ENCODE results near the gene ACKR2. TPM values are rescaled to one million over a fixed set of nuclear protein-coding genes. Genes with fewer than 3 reads are reported as not detected.

The ACKR2 gene
- total RNA-seq, 2 donors from 2014 or later, result 0.10 to 0.35 TPM

DNA sequence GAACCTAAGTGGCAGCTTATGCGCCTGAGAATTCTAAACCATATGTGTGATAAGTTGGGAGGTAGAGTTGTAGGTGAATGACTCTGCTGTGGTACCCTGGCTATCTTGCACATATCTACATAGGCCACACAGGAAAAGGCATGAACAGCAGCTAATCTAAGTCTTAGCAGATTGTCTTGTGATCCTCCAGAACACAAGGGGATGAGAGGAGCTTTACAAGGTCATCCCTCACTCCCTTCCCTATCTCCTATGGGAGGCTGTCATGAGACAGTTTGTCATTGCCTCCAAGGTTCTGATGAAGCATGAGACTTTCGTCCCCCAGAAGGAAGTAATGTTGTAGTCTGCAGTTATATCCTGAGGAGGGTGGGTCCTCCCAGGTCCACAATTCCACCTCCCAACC is 93.0 kb downstream of the ACKR2 start:
- no peak for DNase-seq
- Mint-ChIP-seq H3K4me1 (peaks cover 10% of the 10 kb centered on the region), H3K27ac (no peak overlapping the region), H3K36me3 (ENCODE audit: low read depth) (peaks cover 9% of the 10 kb centered on the region), H3K27me3 (peaks cover 27% of the 10 kb centered on the region), H3K4me3 (no peak overlapping the region)
- ATAC-seq, result no peak
- H3K9me3 ChIP-seq (ENCODE audit: control insufficient read depth, low read length, poor library complexity, severe bottlenecking), result peaks cover 3% of the 10 kb centered on the region

DNA sequence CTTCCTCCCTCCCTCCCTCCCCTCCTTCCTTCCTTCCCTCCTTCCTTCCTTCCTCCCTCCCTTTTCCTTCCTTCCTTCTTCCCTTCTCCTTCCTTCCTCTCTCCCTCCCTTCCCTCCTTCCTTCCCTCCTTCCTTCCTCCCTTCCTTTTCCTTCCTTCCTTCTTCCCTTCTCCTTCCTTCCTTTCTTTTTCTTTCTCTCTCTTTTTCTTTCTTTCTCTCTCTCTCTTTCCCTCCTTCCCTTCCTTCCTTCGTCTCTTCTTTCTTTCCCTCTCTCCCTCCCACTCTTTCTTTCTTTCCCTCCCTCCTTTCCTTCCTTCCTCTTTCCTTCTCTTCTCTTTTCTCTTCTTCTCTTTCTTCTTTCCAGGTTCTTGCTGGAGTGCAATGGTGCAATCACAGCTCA is 94.8 kb downstream of the ACKR2 start:
- Mint-ChIP-seq H3K36me3 (ENCODE audit: low read depth) (peaks cover 6% of the 10 kb centered on the region), H3K27ac (no peak overlapping the region), H3K4me3 (no peak overlapping the region), H3K4me1 (peaks cover 10% of the 10 kb centered on the region), H3K27me3 (peaks cover 38% of the 10 kb centered on the region)
- no peak for DNase-seq
- H3K9me3 ChIP-seq (ENCODE audit: control insufficient read depth, low read length, poor library complexity, severe bottlenecking), result peaks cover 3% of the 10 kb centered on the region
- ATAC-seq, result no peak

GRCh38 chr3:42905740-42906069 is 96.5 kb downstream of the ACKR2 start:
- peaks cover 38% of the 10 kb centered on the region for H3K27me3 Mint-ChIP-seq
- H3K27ac Mint-ChIP-seq, result no peak overlapping the region
- peaks cover 4% of the 10 kb centered on the region for H3K36me3 Mint-ChIP-seq (ENCODE audit: low read depth)
- H3K4me3 Mint-ChIP-seq, result peak overlapping the region; percentile 81
- H3K9me3 ChIP-seq (ENCODE audit: control insufficient read depth, low read length, poor library complexity, severe bottlenecking), result peaks cover 3% of the 10 kb centered on the region
- ATAC-seq (no peak), DNase-seq (no peak)
- peaks cover 10% of the 10 kb centered on the region for H3K4me1 Mint-ChIP-seq

DNA sequence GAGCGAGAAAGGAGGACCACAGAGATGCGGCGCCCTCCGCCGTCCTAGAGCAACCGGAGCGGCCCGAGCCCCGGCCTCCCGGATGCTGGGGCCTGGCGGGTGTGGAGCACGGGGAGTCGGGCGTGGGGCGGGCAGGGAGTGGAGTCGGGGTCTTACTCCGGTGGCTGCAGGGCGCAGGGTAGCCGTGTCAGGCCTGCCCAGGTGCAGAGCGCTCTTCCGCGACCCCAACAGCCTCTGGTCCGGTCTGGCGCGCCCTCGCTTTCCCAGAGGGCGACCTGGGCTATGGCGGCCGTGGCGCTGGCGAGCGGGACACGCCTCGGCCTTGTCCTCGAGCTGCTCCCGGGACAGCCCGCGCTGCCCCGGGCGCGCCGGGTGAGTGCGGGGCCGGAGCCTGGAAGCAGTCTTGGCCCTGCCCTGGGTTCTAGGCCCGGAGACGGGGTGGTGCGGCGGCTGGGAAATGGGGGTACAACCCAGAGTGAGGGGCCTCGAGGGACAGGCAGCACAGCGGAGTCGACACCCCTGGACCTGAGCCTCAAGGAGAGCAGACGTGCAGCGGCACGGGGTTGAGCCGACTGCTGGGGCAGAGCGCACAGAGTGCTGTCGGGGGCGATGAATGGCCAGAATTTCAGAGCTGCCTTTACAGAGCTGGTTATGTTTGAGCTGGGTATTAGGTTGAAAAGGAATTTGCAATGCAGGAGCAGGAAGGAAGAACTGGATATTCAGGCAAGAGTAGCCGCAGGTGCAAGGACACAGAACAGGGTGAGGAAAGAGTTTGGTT is 97.0 kb downstream of the ACKR2 start, which contains the start of gene ZNF662:
ZNF662 (plus strand) TSS at position 73 of the 778 bp plus-strand sequence. CDS start 1,973 bp downstream, outside the sequence.
- H3K36me3 Mint-ChIP-seq (ENCODE audit: low read depth), result peaks cover 4% of the 10 kb centered on the region
- H3K9me3 ChIP-seq (ENCODE audit: control insufficient read depth, low read length, poor library complexity, severe bottlenecking), result peaks cover 3% of the 10 kb centered on the region
- H3K27ac Mint-ChIP-seq, result no peak within 1 kb of the TSS
- peak within 1 kb of the TSS; percentile 81 for H3K4me3 Mint-ChIP-seq
- H3K27me3 Mint-ChIP-seq, result peaks cover 32% of the 10 kb centered on the region
- ATAC-seq, result peak; percentile 36
- DNase-seq, result no peak
- H3K4me1 Mint-ChIP-seq, result peaks cover 10% of the 10 kb centered on the region

DNA sequence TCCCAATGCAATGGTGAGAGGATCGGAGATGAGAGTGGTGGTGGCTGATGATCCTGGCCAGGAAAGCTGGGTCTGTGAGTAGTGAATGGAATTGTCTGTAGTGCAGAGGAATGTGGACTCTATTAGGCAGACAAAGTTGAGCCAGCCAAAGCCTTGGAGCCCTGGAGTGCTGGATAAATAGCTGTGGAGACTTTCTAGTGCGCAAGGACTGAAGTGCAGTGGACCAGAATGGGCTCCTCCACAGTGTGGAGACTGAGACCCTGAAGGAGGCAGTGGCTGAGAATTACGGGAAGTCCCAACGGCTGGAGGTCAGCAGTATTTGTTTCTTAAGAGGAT is 97.6 kb downstream of the ACKR2 start:
- Mint-ChIP-seq H3K27ac (no peak overlapping the region), H3K4me3 (peak overlapping the region; percentile 81)

GRCh38 chr3:42908675-42909074 is 99.4 kb downstream of the ACKR2 start:
- no peak overlapping the region for H3K4me3 Mint-ChIP-seq
- no peak overlapping the region for H3K27ac Mint-ChIP-seq
- DNase-seq (no peak), ATAC-seq (no peak)
- H3K36me3 Mint-ChIP-seq (ENCODE audit: low read depth), result peaks cover 4% of the 10 kb centered on the region
- H3K27me3 Mint-ChIP-seq, result peaks cover 31% of the 10 kb centered on the region
- peaks cover 10% of the 10 kb centered on the region for H3K4me1 Mint-ChIP-seq
- H3K9me3 ChIP-seq (ENCODE audit: control insufficient read depth, low read length, poor library complexity, severe bottlenecking), result peaks cover 3% of the 10 kb centered on the region

More for the DNA sequence above, 97.6 kb downstream of the ACKR2 start:
- H3K9me3 ChIP-seq (ENCODE audit: control insufficient read depth, low read length, poor library complexity, severe bottlenecking), result peaks cover 3% of the 10 kb centered on the region
- peaks cover 10% of the 10 kb centered on the region for H3K4me1 Mint-ChIP-seq
- H3K27me3 Mint-ChIP-seq, result peaks cover 31% of the 10 kb centered on the region
- ATAC-seq (no peak), DNase-seq (no peak)
- H3K36me3 Mint-ChIP-seq (ENCODE audit: low read depth), result peaks cover 4% of the 10 kb centered on the region

GRCh38 chr3:42911551-42911950 is 102.3 kb downstream of the ACKR2 start:
- H3K9me3 ChIP-seq (ENCODE audit: control insufficient read depth, low read length, poor library complexity, severe bottlenecking), result no peaks in the 10 kb centered on the region
- Mint-ChIP-seq H3K4me3 (no peak overlapping the region), H3K27ac (no peak overlapping the region), H3K36me3 (ENCODE audit: low read depth) (peaks cover 2% of the 10 kb centered on the region), H3K27me3 (peaks cover 19% of the 10 kb centered on the region), H3K4me1 (peaks cover 5% of the 10 kb centered on the region)
- ATAC-seq (no peak), DNase-seq (no peak)

DNA sequence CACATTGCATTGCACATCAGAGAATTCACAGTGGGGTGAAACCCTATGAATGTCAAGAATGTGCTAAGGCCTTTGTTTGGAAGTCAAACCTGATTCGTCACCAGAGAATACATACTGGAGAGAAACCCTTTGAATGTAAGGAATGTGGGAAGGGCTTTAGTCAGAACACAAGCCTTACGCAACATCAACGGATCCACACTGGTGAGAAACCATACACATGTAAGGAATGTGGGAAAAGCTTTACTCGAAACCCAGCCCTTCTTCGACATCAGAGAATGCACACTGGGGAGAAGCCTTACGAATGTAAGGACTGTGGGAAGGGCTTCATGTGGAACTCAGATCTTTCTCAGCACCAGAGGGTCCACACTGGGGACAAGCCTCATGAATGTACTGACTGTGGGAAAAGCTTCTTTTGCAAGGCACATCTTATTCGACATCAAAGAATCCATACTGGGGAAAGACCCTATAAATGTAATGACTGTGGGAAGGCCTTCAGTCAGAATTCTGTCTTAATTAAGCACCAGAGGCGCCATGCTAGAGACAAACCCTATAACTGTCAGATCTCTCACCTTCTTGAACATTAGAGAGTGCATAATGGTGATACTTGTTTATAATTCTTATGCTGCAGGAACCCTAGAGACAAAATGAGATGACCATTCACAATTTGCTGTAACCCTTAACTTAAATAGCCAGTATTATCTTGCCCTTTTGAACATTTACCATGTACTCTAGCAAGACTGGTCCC is 105.7 kb downstream of the ACKR2 start:
- H3K27me3 Mint-ChIP-seq, result peaks cover 3% of the 10 kb centered on the region
- H3K4me1 Mint-ChIP-seq, result no peaks in the 10 kb centered on the region
- DNase-seq (no peak), ATAC-seq (no peak)
- H3K9me3 ChIP-seq (ENCODE audit: control insufficient read depth, low read length, poor library complexity, severe bottlenecking), result peaks cover 4% of the 10 kb centered on the region
- H3K36me3 Mint-ChIP-seq (ENCODE audit: low read depth), result no peaks in the 10 kb centered on the region
- no peak overlapping the region for H3K27ac Mint-ChIP-seq
- no peak overlapping the region for H3K4me3 Mint-ChIP-seq

Other genes with a start within 250 kb of the ACKR2 start
- 10 to 100 TPM; 83.2 to 84.5 TPM for gene SEC22C, start 227.5 kb upstream of the ACKR2 start, total RNA-seq
- 10 to 100 TPM; 42.7 to 49.1 TPM for gene SS18L2, start 218.6 kb upstream of the ACKR2 start, total RNA-seq
- 100 to 1,000 TPM; 240 to 241 TPM for gene NKTR, start 208.8 kb upstream of the ACKR2 start, total RNA-seq
- gene ZBTB47, start 155.7 kb upstream of the ACKR2 start, total RNA-seq, result 1 to 10 TPM in 1 of 2 donors, under 1 TPM in 1; 0.89 to 1.1 TPM
- not detected for gene KLHL40, start 123.9 kb upstream of the ACKR2 start, total RNA-seq
- gene HHATL, start 106.6 kb upstream of the ACKR2 start, total RNA-seq, result not detected
- under 1 TPM in 1 of 2 donors, not detected in 1; 0.94 TPM for gene CCDC13, start 36.2 kb upstream of the ACKR2 start, total RNA-seq
- gene HIGD1A, start 5.0 kb upstream of the ACKR2 start, total RNA-seq, result 10 to 100 TPM; 20.7 to 29.2 TPM
- not detected for gene CYP8B1, start 66.4 kb downstream of the ACKR2 start, total RNA-seq
- 1 to 10 TPM in 1 of 2 donors, under 1 TPM in 1; 0.94 to 1.4 TPM for gene ZNF662, start 96.7 kb downstream of the ACKR2 start, total RNA-seq
- not detected for gene GASK1A, start 169.9 kb downstream of the ACKR2 start, total RNA-seq